DMS53 treated with DMSO at 0.1 percent for 48 hours (cell line): ENCODE data around the gene GIGYF2.
"Not testable (repeated sequence)": the region's sequence is repeated elsewhere in the genome, so short reads cannot be mapped to it uniquely, and the experiment has no call there.

Source experiments
- DNase-seq: peaks from one replicate; lab custom pipeline; 2025; ENCODE audit not compliant: unreplicated experiment; lab: John Stamatoyannopoulos, UW

Gene GIGYF2

GRCh38 chr2:232800166-232800565 is 103.0 kb downstream of the GIGYF2 start:
- no peak for DNase-seq

- no peak for DNase-seq
These were observed 105.0 kb downstream of the GIGYF2 start for GRCh38 chr2:232802091-232802490.

- DNase-seq = no peak
These were observed 112.4 kb downstream of the GIGYF2 start for GRCh38 chr2:232809349-232810124.

- no peak for DNase-seq
These were observed 113.3 kb downstream of the GIGYF2 start for GRCh38 chr2:232810444-232810843.

GRCh38 chr2:232815569-232815968 is 118.4 kb downstream of the GIGYF2 start:
- DNase-seq = no peak

GRCh38 chr2:232816657-232817056 is 119.5 kb downstream of the GIGYF2 start:
- no peak for DNase-seq

DNA sequence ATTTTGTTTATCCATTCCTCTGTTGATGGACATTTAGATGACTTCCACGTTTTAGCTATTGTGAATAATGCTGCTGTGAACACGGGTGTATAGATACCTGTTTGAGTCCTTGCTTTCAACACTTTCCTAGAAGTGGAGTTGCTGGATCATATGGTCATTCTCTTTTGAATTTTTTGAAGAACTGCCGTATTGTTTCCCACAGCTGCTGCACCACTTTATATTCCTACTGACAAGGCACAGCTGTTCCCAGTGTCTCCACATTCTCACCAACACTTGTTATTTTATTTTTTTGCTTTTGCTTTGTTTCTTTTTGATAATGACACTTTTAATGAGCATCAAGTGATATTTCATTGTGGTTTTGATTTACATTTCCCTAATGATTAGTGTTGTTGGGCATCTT is 120.6 kb downstream of the GIGYF2 start:
- DNase-seq = no peak

DNA sequence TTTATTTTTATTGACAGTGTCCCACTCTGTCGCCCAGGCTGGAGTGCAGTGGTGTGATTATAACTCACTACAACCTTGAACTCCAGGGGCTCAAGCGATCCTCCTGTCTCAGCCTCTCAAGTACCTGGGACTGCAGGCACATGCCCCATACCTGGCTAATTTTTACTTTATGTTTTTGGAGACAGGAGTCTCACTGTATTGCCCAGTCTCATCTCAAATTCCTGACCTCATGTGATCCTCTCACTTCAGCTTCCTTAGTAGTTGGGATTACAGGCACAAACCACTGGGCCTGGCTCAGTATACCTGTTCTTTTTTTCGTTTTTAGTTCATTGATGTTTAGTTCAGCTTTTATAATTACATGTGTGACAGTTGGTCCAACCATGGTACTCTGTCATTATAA is 132.9 kb downstream of the GIGYF2 start:
- DNase-seq = no peak

DNA sequence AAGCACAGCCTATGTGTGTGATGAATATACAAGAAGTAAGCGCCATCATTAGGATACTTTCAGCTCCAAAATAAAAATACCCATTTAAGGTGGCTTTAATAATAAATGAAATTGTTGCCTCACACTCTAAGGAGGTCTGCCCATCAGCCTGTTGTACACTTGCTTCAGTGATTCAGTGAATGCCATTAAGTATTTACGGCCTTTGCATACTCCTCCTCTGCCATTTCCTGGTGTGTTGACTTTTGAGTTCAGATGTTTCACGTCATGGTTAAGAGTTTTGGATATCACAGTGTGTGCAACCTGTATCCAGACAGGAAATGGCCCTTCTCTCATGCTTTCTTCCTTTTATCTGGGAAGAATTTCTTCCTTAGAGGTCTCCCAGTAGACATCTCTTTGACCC is 134.4 kb downstream of the GIGYF2 start:
- no peak for DNase-seq

GRCh38 chr2:232833830-232834229 is 136.7 kb downstream of the GIGYF2 start:
- DNase-seq = no peak

- no peak for DNase-seq
These were observed 138.6 kb downstream of the GIGYF2 start for GRCh38 chr2:232835687-232836208.

- DNase-seq = no peak
These were observed 139.8 kb downstream of the GIGYF2 start for GRCh38 chr2:232836934-232837333.

DNA sequence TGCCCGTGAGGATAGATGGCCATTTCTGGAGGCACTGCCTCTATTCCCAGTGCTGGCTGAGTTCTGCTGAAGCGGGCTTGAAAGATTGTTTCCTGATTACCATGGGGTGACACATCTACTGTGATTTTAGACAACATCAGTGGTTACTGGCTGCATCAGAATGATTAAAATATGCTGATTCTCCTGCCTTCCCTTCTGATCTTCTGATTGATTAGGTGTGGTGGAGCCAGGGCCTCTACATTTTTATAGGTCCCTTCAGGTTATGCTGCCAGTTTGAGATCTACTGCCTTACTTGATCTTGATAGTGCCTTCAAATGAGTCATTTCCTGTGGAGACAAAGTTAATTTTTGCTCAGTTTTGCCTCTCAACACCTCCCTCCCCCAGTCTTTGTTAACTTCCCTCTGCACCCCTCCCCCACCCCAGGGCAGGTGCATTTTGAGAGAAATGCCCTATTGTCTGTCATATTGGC is 141.3 kb downstream of the GIGYF2 start:
- no peak for DNase-seq

DNA sequence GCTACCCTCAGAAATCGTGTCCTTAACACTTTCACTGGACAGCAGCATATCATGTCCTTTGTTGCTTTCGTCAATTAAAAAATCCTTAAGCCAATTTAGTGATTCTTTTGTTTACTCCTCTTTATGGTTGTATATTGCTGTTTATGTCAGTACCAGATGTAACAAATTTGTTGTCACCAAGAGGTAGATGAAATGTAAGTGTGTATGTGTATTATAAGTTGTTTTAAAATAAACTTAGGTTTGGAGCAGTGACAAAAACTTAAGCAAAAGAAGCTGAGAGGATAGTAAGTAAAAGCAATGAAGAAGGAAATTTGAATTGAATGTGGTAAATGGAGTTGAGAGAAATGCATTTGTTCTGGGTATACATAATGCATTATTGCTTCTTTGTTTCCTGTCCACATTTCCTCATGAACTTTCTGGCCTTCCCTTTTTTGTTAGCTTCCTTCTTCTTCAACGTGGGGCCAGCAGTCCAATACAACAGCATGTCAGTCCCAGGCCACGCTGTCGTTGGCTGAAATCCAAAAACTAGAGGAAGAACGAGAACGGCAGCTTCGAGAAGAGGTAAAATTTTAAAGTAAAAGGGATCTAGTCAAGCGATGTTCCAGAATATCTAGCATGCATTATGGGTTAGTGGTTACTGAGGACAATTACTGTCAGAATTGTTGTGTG is 142.4 kb downstream of the GIGYF2 start:
- no peak for DNase-seq

DNA sequence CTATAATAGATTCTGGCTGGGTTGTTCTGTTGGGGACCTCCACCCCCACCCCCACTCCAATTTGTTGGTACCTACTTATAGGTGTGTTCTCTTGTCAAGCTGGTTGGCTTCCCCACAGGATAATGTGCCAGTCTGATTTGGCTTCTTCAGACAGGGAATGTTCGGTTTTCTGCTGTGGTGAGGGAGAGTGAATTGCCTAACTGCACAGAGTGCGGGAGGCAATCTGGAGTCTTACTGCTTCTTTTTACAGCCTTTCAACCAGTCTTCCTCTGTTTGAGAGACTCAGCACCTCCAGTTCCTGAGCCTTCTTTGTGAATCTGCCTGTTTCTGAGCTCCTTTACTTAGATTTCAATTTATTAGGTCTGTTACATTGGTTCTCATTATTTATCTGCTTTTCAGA is 145.6 kb downstream of the GIGYF2 start:
- DNase-seq = no peak

DNA sequence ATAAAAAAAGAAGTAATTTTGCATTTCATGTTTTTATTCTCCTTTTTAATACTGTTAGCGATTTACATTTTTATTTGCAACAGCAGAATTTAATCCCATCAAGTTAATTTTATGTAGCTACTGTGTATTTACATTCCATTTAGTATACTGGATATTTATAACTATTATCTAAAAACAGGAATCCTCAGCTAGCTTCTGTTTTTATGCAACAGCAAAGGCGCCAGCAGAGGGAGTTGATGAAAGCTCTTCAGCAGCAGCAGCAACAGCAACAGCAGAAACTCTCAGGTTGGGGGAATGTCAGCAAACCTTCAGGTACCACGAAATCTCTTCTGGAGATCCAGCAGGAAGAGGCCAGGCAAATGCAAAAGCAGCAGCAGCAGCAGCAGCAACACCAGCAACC is 146.7 kb downstream of the GIGYF2 start:
- no peak for DNase-seq

- DNase-seq = no peak
These were observed 148.9 kb downstream of the GIGYF2 start for GRCh38 chr2:232846055-232846454.

- DNase-seq = no peak
These were observed 152.9 kb downstream of the GIGYF2 start for GRCh38 chr2:232850039-232850438.

DNA sequence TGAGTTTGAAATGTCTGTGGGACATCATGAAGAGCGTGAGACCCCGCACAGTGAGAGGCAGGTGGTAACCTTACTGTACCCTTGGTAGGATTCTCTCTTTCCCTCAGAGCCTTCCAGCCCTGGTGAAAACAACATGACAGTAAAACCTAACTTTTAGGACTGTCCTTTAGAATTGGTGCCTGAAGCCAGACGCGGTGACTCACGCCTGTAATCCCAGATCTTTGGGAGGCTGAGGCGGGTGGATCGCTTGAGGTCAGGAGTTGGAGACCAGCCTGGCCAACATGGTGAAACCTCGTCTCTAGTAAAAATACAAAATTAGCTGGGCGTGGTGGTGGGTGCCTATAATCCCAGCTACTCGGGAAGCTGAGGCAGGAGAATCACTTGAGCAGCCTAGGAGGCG is 154.9 kb downstream of the GIGYF2 start:
- DNase-seq = not testable (repeated sequence)

- no peak for DNase-seq
These were observed 155.5 kb downstream of the GIGYF2 start for GRCh38 chr2:232852676-232853075.

DNA sequence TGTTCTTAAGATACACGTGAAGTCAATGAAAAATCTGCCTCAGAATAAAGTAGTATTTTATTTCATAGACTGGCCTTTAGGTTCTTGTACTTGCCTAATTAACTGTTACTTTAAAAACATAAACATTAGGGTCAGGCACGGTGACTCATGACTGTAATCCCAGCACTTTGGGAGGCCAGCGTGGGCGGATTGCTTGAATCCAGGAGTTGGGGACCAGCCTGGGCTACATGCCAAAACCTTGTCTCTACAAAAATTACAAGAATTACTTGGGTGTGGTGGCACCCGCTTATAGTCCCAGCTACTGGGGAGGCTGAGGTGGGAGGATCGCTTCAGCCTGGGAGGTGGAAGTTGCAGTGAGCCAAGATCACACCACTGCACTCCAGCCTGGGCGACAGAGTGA is 157.0 kb downstream of the GIGYF2 start:
- DNase-seq = no peak

DNA sequence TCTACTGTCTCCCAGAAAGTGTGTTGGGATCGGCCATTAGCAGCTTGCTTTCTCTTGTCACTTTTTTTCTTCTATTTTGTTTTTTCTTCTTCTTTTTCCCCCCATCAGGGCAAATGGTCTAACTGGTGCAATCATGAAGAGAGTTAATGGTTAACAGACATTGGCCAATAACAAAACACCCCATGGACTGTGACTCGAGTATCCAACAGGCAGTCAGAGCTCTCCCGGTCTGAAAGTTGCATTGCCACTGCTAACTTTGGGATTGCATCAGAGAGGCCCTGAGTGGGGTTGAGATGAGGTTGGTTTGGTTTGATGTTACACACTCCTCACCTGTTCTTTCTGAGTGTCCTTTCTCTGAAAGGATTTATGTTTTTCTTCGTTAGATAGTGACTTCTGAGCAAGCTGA is 160.0 kb downstream of the GIGYF2 start:
- no peak for DNase-seq
